HG02981 (cell line): ENCODE results near the gene RAB25.
"Not testable (repeated sequence)": the region's sequence is repeated elsewhere in the genome, so short reads cannot be mapped to it uniquely, and the experiment has no call there.

Experiments used
- ATAC-seq: cut with Tn5 transposase; IDR thresholded peaks from one replicate; pipeline ENCODE4 v1.9.1; 2021; ENCODE audit warnings: mild to moderate bottlenecking, moderate library complexity; ENCODE audit not compliant: unreplicated experiment

The RAB25 gene

GRCh38 chr1:156115514-156116374, 54.8 kb downstream of the RAB25 start:
- no peak for ATAC-seq

DNA sequence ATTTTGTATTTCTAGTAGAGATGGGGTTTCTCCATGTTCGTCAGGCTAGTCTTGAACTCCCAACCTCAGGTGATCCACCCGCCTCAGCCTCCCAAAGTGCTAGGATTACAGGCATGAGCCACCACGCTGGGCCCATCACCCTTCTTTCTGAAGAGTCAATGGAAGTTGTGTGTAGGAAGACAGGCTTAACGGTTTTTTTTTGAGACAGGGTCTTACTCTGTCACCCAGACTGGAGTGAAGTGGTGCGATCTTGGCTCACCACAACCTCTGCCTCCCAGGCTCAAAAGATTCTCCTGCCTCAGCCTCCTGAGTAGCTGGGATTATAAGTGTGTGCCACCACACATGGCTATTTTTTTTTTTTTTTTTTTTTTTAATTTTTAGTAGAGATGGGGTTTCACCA, 55.8 kb downstream of the RAB25 start:
- ATAC-seq = not testable (repeated sequence)

- no peak for ATAC-seq
Measured at GRCh38 chr1:156117414-156118176, 56.6 kb downstream of the RAB25 start.

- no peak for ATAC-seq
Measured at GRCh38 chr1:156118177-156118868, 57.4 kb downstream of the RAB25 start.

DNA sequence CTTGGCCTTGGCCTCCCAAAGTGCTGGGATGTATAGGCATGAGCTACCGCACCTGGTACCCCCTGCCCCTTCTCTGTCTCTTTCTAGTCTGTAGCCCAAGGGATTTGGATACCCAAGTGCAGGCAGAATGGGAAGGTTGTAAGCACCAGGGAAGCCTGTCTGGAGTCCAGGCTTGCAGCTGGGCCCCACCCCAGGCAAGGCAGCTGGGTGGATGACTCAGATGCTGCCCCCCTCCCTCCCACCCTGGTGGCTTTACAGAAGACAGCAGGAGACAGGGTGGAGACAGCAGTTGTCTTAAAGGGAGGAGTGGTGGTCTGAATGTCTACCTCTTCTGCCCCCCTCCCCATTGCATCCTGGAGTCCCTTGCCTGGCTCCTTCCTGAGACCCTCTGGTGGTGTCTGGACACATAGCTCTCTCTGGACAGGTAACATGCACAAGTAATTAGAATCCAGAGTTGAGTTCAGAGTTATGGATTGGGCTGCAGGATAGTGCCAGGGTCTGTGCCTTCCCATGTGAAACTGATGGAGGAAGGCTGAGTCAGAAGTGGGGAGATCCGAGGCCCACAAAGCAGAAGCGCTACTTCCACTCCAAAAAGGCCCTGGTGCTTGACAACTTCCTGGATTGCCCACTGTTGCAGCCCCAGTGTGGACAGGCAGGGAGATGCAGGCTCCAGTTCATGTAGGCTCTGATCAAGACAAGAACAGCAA, 58.7 kb downstream of the RAB25 start:
- ATAC-seq = no peak
